HEK293 (cell line): Measurements from ENCODE around the gene GPR62.
A peak's percentile ranks its signal among the peaks of the same experiment; 100 is the strongest.

Experiments
- CTCF ChIA-PET: fragments of 350-600 bp; formaldehyde crosslinking; extraction: SDS; loops from one replicate; lab custom pipeline; 2021; ENCODE audit warnings: antibody characterized with exemption; lab: Yijun Ruan, JAX
- POLR2A ChIA-PET: fragments of 300-600 bp; formaldehyde crosslinking; extraction: SDS; loops from one replicate; lab custom pipeline; 2020; ENCODE audit warnings: antibody characterized with exemption, inconsistent platforms; lab: Yijun Ruan, JAX
- H3K27ac ChIP-seq: fragments of 200-500 bp; sonication (Bioruptor generic); 2 replicates; pipeline ENCODE4 v1.5.1; 2014; ENCODE audit warnings: low read depth, low read length, control low read depth, inconsistent platforms; ENCODE audit errors: extremely low read depth
- H3K36me3 ChIP-seq, 2 experiments: fragments of 200-500 bp in 1 of 2; sonication (Bioruptor generic) in 1 of 2; 1 replicate in 1 of 2; 2 replicates in 1 of 2; pipeline ENCODE4 v1.5.1; 2014 to 2017; ENCODE audit warnings: inconsistent platforms in 2 of 2, low read length in 2 of 2; ENCODE audit not compliant: control insufficient read depth in 2 of 2, insufficient read depth in 1 of 2
- H3K4me1 ChIP-seq: fragments of 200-500 bp; sonication (Bioruptor generic); 2 replicates; pipeline ENCODE4 v1.5.1; 2014; ENCODE audit warnings: mild to moderate bottlenecking, low read length, inconsistent platforms; ENCODE audit not compliant: control insufficient read depth, insufficient read depth
- H3K4me3 ChIP-seq: 2 replicates; pipeline ENCODE4 v1.5.1; 2011; ENCODE audit warnings: low read depth, mild to moderate bottlenecking, control low read depth, low read length, moderate library complexity
- H3K9me3 ChIP-seq: fragments of 200-500 bp; sonication (Bioruptor generic); 2 replicates; pipeline ENCODE4 v1.5.1; 2014; ENCODE audit warnings: low read depth, low read length, inconsistent platforms; ENCODE audit not compliant: control insufficient read depth, insufficient read depth
- GLIS2 ChIP-seq: fragments of 450-650 bp; formaldehyde crosslinking; IDR thresholded peaks from 2 replicates; pipeline ENCODE4 v1.5.1; 2016; ENCODE audit warnings: missing biosample characterization, missing genetic modification characterization
- HIC1 ChIP-seq: fragments of 450-650 bp; formaldehyde crosslinking; IDR thresholded peaks from 2 replicates; pipeline ENCODE4 v1.5.1; 2016; ENCODE audit warnings: missing biosample characterization, missing genetic modification characterization
- HOXD13 ChIP-seq: sonication (generic); formaldehyde crosslinking; IDR thresholded peaks from 2 replicates; pipeline ENCODE4 v1.8.0; 2022; ENCODE audit warnings: missing genetic modification reagents, borderline replicate concordance
- KLF9 ChIP-seq: fragments of 450-650 bp; formaldehyde crosslinking; IDR thresholded peaks from 2 replicates; pipeline ENCODE4 v1.5.1; 2016; ENCODE audit warnings: missing biosample characterization, missing genetic modification characterization, low read depth
- PRDM6 ChIP-seq: fragments of 450-650 bp; formaldehyde crosslinking; IDR thresholded peaks from 2 replicates; pipeline ENCODE4 v1.5.1; 2017; ENCODE audit warnings: missing biosample characterization, missing genetic modification characterization
- SP3 ChIP-seq: fragments of 450-650 bp; formaldehyde crosslinking; IDR thresholded peaks from 2 replicates; pipeline ENCODE4 v1.5.1; 2016; ENCODE audit warnings: missing biosample characterization, missing genetic modification characterization
- TRIM28 ChIP-seq: IDR thresholded peaks from 2 replicates; pipeline ENCODE4 v1.6.1; 2011; ENCODE audit warnings: low read length, control low read depth, borderline replicate concordance
- ZBTB6 ChIP-seq: fragments of 450-650 bp; formaldehyde crosslinking; IDR thresholded peaks from 2 replicates; pipeline ENCODE4 v1.5.1; 2017; ENCODE audit warnings: missing biosample characterization, missing genetic modification characterization
- ZEB2 ChIP-seq: fragments of 450-650 bp; formaldehyde crosslinking; IDR thresholded peaks from 2 replicates; pipeline ENCODE4 v1.5.1; 2016; ENCODE audit warnings: missing biosample characterization, missing genetic modification characterization
- ZNF114 ChIP-seq: fragments of 450-650 bp; formaldehyde crosslinking; IDR thresholded peaks from 2 replicates; pipeline ENCODE4 v1.5.0; 2017; ENCODE audit warnings: missing biosample characterization, missing genetic modification characterization
- ZNF138 ChIP-seq: fragments of 450-650 bp; formaldehyde crosslinking; IDR thresholded peaks from 2 replicates; pipeline ENCODE4 v1.5.1; 2016; ENCODE audit warnings: missing biosample characterization, missing genetic modification characterization, borderline replicate concordance
- ZNF155 ChIP-seq: fragments of 450-650 bp; formaldehyde crosslinking; IDR thresholded peaks from 2 replicates; pipeline ENCODE4 v1.5.1; 2016; ENCODE audit warnings: missing biosample characterization, missing genetic modification characterization
- ZNF214 ChIP-seq: fragments of 450-650 bp; formaldehyde crosslinking; IDR thresholded peaks from 2 replicates; pipeline ENCODE4 v1.5.1; 2017; ENCODE audit warnings: missing biosample characterization, mild to moderate bottlenecking, missing genetic modification characterization, borderline replicate concordance
- ZNF23 ChIP-seq: fragments of 450-650 bp; formaldehyde crosslinking; IDR thresholded peaks from 2 replicates; pipeline ENCODE4 v1.5.1; 2016; ENCODE audit warnings: missing biosample characterization, missing genetic modification characterization, borderline replicate concordance
- ZNF354C ChIP-seq: fragments of 450-650 bp; formaldehyde crosslinking; IDR thresholded peaks from 2 replicates; pipeline ENCODE4 v1.5.1; 2016; ENCODE audit warnings: missing biosample characterization, missing genetic modification characterization, low read depth, borderline replicate concordance
- ZNF514 ChIP-seq: fragments of 450-650 bp; formaldehyde crosslinking; IDR thresholded peaks from 2 replicates; pipeline ENCODE4 v1.5.1; 2016; ENCODE audit warnings: missing biosample characterization, missing genetic modification characterization
- ZNF530 ChIP-seq: fragments of 450-650 bp; formaldehyde crosslinking; IDR thresholded peaks from 2 replicates; pipeline ENCODE4 v1.5.1; 2016; ENCODE audit warnings: low read depth, missing biosample characterization, missing genetic modification characterization
- ZNF548 ChIP-seq: fragments of 450-650 bp; formaldehyde crosslinking; IDR thresholded peaks from 2 replicates; pipeline ENCODE4 v1.5.1; 2016; ENCODE audit warnings: missing biosample characterization, missing genetic modification characterization
- ZNF596 ChIP-seq: fragments of 450-650 bp; IDR thresholded peaks from 2 replicates; pipeline ENCODE4 v1.5.0; 2018; ENCODE audit warnings: missing biosample characterization, mild to moderate bottlenecking, missing genetic modification characterization, moderate library complexity
- ZNF623 ChIP-seq: fragments of 450-650 bp; formaldehyde crosslinking; IDR thresholded peaks from 2 replicates; pipeline ENCODE4 v1.5.1; 2016; ENCODE audit warnings: missing biosample characterization, missing genetic modification characterization
- ZNF654 ChIP-seq: fragments of 450-650 bp; formaldehyde crosslinking; IDR thresholded peaks from 2 replicates; pipeline ENCODE4 v1.5.1; 2016; ENCODE audit warnings: low read depth, missing biosample characterization, missing genetic modification characterization
- TF ChIP-seq, protein P1 (sequence below): fragments of 450-650 bp; formaldehyde crosslinking; IDR thresholded peaks from 2 replicates; pipeline ENCODE4 v1.5.1; 2016; ENCODE audit warnings: missing biosample characterization, missing genetic modification characterization
- TF ChIP-seq, protein P2 (sequence below): fragments of 450-650 bp; formaldehyde crosslinking; IDR thresholded peaks from 2 replicates; pipeline ENCODE4 v1.5.1; 2016; ENCODE audit warnings: missing biosample characterization, missing genetic modification characterization

GPR62 gene

DNA sequence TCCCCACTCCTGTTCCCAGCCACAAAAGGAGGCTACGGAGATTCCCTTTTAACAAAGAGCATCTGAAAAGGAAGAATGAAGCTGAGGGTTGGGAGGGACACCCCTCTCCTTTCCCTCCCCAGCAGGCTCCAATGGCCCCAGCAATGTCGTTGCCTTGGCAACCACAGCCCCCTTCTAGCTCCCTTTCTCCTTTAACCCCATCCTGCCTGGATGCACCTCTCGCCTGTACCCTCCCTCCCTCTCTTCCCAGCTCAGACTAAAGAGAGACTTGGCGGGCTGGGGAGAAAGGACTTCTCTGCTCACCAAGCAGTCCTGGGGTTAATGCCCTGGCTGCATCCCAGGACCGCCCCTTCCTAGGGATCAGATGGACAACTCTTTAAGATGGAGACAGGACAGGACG lies 47.6 kb downstream of the GPR62 start:
- ChIA-PET CTCF (interaction anchor here (0.6 to 5.8 kb wide), 18 partner anchors 11 to 386 kb away, joined by 3 to 62 read pairs (median 6); partner anchors contain the start of genes DUSP7, PARP3 and RRP9), POLR2A (interaction anchor here (1.1 kb wide), 1 partner anchor 54 kb away, joined by 3 read pairs; no protein-coding TSS in a partner anchor)
- H3K9me3 ChIP-seq, result no peaks in the 10 kb centered on the region
- no peak overlapping the region for H3K4me3 ChIP-seq
- no peaks in the 10 kb centered on the region for H3K36me3 ChIP-seq
- no peak overlapping the region for H3K27ac ChIP-seq
- TF ChIP-seq ZNF23 (tag by site-specific recombination) (no peak), ZNF548 (no peak), ZNF138 (tag by site-specific recombination) (no peak), TRIM28 (no peak), ZNF514 (tag by site-specific recombination) (no peak), ZNF114 (no peak), PRDM6 (no peak), HOXD13 (no peak), ZNF155 (tag by site-specific recombination) (no peak), ZBTB6 (tag by site-specific recombination) (no peak)
- no peaks in the 10 kb centered on the region for H3K4me1 ChIP-seq

GRCh38 chr3:52004163-52004787 lies 49.1 kb downstream of the GPR62 start:
- Histone ChIP-seq H3K36me3 (no peaks in the 10 kb centered on the region), H3K9me3 (no peaks in the 10 kb centered on the region), H3K27ac (no peak overlapping the region), H3K4me1 (no peaks in the 10 kb centered on the region), H3K4me3 (no peak overlapping the region)
- ChIA-PET CTCF (interaction anchor here (0.5 to 5.8 kb wide), 17 partner anchors 9 to 1507 kb away, joined by 3 to 62 read pairs (median 5); partner anchors contain the start of genes DUSP7, PARP3, POC1A and RRP9), POLR2A (interaction anchor here (1.0 kb wide), 1 partner anchor 8 kb away, joined by 5 read pairs; the partner anchor contains the start of gene RPL29)
- TF ChIP-seq, protein P1, sequence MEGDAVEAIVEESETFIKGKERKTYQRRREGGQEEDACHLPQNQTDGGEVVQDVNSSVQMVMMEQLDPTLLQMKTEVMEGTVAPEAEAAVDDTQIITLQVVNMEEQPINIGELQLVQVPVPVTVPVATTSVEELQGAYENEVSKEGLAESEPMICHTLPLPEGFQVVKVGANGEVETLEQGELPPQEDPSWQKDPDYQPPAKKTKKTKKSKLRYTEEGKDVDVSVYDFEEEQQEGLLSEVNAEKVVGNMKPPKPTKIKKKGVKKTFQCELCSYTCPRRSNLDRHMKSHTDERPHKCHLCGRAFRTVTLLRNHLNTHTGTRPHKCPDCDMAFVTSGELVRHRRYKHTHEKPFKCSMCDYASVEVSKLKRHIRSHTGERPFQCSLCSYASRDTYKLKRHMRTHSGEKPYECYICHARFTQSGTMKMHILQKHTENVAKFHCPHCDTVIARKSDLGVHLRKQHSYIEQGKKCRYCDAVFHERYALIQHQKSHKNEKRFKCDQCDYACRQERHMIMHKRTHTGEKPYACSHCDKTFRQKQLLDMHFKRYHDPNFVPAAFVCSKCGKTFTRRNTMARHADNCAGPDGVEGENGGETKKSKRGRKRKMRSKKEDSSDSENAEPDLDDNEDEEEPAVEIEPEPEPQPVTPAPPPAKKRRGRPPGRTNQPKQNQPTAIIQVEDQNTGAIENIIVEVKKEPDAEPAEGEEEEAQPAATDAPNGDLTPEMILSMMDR (tag by site-specific recombination), result peak; percentile 40
- no peak for TF ChIP-seq ZNF214
- peak; percentile 41 for TF ChIP-seq ZNF654

GRCh38 chr3:52004906-52005395 lies 49.8 kb downstream of the GPR62 start:
- H3K36me3 ChIP-seq, result no peaks in the 10 kb centered on the region
- ChIA-PET CTCF (interaction anchor here (0.6 to 5.8 kb wide), 16 partner anchors 9 to 895 kb away, joined by 3 to 62 read pairs (median 4); partner anchors contain the start of genes DUSP7, PARP3 and RRP9), POLR2A (interaction anchor here (0.6 to 1.0 kb wide), 5 partner anchors 9 to 126 kb away, joined by 3 to 7 read pairs (median 4); partner anchors contain the start of genes DUSP7 and RPL29)
- no peak overlapping the region for H3K27ac ChIP-seq
- no peaks in the 10 kb centered on the region for H3K4me1 ChIP-seq
- no peaks in the 10 kb centered on the region for H3K9me3 ChIP-seq
- no peak overlapping the region for H3K4me3 ChIP-seq
- no peak for TF ChIP-seq GLIS2
- TF ChIP-seq, protein P2, sequence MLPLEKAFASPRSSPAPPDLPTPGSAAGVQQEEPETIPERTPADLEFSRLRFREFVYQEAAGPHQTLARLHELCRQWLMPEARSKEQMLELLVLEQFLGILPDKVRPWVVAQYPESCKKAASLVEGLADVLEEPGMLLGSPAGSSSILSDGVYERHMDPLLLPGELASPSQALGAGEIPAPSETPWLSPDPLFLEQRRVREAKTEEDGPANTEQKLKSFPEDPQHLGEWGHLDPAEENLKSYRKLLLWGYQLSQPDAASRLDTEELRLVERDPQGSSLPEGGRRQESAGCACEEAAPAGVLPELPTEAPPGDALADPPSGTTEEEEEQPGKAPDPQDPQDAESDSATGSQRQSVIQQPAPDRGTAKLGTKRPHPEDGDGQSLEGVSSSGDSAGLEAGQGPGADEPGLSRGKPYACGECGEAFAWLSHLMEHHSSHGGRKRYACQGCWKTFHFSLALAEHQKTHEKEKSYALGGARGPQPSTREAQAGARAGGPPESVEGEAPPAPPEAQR (tag by site-specific recombination), result no peak
- TF ChIP-seq SP3 (tag by site-specific recombination), result no peak
- TF ChIP-seq ZNF354C (tag by site-specific recombination), result no peak
- no peak for TF ChIP-seq HIC1 (tag by site-specific recombination)
- TF ChIP-seq ZNF596 (tag by site-specific recombination), result no peak
- no peak for TF ChIP-seq ZNF530 (tag by site-specific recombination)
- no peak for TF ChIP-seq ZEB2 (tag by site-specific recombination)
- no peak for TF ChIP-seq KLF9 (tag by site-specific recombination)
- no peak for TF ChIP-seq ZNF623 (tag by site-specific recombination)
